ENCODE results near the gene TNIP1. TPM values are rescaled to one million over a fixed set of nuclear protein-coding genes. Genes with fewer than 3 reads are reported as not detected.

TNIP1 gene
- total RNA-seq, 4 donors from 2014 or later: 74.4 to 115 (median 94.7) TPM

DNA sequence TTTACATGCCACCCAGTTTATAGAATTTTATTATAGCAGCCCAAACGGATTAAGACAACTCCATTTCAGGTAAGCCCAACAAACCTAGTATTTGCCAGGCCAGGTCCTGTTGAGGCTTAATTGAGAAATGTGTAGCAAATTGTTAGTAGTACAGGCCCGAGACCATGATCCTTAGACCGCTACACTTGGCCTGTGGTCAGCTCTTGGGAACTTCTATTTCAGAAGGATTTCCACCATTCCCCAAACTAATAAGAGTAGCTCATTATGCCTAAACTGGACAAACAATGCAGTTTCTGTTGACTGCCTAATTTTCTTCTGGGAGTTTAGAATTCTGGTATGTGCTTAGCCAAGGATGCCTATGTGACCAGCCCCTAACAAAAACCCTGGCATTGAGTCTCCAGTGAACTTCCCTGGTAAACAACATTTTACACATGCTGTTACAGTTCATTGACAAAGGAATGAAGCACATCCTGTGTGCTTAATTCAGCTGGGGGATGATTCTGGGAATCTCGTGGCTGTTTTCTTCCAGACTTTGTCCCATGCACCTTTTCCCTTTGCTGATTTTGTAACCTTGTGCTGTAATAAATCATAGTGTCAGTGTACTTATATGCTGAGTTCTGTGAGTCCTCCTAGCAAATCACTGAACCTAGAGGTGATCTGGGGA, 66.0 kb downstream of the TNIP1 start:
- WGBS, 2 donors: 64 to 70% methylated on average over 4 of the region's 4 CpGs
- DNase-seq: peak in 1 of 2 donors; percentile 38
- Histone ChIP-seq H3K4me1 (peaks cover 54 to 67% of the 10 kb centered on the region in 2 donors), H3K9me3 (no peaks in the 10 kb centered on the region), H3K27me3 (no peaks in the 10 kb centered on the region), H3K4me3 (replicated peaks in 1 of 3) (no peak overlapping the region), H3K36me3 (no peaks in the 10 kb centered on the region), H3K27ac (peak overlapping the region; percentile 83 to 99 (median 94))
- peak in 1 of 2 donors; percentile 6 for TF ChIP-seq POLR2A (IDR thresholded peaks at IDR 0.05)
- TF ChIP-seq, protein P1, sequence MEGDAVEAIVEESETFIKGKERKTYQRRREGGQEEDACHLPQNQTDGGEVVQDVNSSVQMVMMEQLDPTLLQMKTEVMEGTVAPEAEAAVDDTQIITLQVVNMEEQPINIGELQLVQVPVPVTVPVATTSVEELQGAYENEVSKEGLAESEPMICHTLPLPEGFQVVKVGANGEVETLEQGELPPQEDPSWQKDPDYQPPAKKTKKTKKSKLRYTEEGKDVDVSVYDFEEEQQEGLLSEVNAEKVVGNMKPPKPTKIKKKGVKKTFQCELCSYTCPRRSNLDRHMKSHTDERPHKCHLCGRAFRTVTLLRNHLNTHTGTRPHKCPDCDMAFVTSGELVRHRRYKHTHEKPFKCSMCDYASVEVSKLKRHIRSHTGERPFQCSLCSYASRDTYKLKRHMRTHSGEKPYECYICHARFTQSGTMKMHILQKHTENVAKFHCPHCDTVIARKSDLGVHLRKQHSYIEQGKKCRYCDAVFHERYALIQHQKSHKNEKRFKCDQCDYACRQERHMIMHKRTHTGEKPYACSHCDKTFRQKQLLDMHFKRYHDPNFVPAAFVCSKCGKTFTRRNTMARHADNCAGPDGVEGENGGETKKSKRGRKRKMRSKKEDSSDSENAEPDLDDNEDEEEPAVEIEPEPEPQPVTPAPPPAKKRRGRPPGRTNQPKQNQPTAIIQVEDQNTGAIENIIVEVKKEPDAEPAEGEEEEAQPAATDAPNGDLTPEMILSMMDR (IDR thresholded peaks at IDR 0.05): no peak
- intact Hi-C loops (cut with DNase I): no loop called here

DNA sequence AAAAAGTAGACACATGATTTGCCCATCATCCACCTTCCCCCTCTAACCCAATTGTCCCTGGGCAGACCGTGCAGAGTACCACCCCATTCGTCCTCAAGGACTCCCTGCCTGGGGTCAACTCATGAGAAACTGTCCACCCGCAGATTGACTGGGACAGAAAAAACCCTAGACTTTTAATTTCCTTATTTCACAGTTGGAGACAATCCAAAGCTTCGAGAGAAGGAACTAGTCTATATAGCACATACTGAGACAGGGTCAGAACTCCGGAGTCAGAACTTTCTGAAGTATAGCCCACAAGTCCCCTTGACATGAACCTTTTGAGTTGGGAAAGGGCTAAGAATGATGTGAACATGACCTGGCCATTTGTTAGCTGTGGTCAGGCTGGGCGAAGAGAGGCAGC, 68.0 kb downstream of the TNIP1 start:
- no peaks in the 10 kb centered on the region for H3K27me3 ChIP-seq
- H3K36me3 ChIP-seq: no peaks in the 10 kb centered on the region
- no peak for DNase-seq
- WGBS, 2 donors: 84 to 91% methylated on average over 6 of the region's 6 CpGs
- intact Hi-C loops (cut with DNase I): no loop called here
- no peak overlapping the region for H3K4me3 ChIP-seq (replicated peaks in 1 of 3)
- H3K4me1 ChIP-seq: peaks cover 37 to 52% of the 10 kb centered on the region in 2 donors
- peak overlapping the region in 2 of 3 donors; percentile 94 to 99 for H3K27ac ChIP-seq
- TF ChIP-seq, protein P1 (IDR thresholded peaks at IDR 0.05): no peak
- no peak for TF ChIP-seq POLR2A (IDR thresholded peaks at IDR 0.05)
- no peaks in the 10 kb centered on the region for H3K9me3 ChIP-seq

DNA sequence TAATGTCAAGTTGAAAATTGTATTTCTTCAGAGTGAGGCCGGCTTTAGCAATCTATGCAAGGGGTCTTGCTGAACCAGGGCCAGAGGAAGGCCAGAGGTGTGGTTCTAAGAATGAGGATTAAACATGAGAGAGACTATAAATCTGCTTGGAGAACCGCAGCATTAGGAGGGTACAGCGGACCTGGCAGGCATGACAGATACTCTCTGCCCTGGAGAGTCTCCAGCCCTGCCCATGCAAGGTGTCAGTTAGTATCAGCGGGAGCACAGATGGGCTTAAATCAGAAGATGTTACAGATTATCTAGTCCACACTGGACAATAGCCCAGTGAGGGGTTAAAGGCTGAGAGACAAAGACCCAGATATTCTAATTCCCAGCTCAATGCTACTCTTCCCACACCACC, 71.9 kb downstream of the TNIP1 start:
- H3K27me3 ChIP-seq: no peaks in the 10 kb centered on the region
- no peaks in the 10 kb centered on the region for H3K9me3 ChIP-seq
- intact Hi-C loops (cut with DNase I): no loop called here
- H3K4me3 ChIP-seq (replicated peaks in 1 of 3): no peak overlapping the region
- no peaks in the 10 kb centered on the region for H3K36me3 ChIP-seq
- DNase-seq: no peak
- no peak for TF ChIP-seq POLR2A (IDR thresholded peaks at IDR 0.05)
- TF ChIP-seq, protein P1 (IDR thresholded peaks at IDR 0.05): no peak
- peaks cover 25 to 54% of the 10 kb centered on the region in 2 donors for H3K4me1 ChIP-seq
- H3K27ac ChIP-seq: no peak overlapping the region
- 92 to 93% methylated on average over 4 of the region's 4 CpGs for WGBS, 2 donors

DNA sequence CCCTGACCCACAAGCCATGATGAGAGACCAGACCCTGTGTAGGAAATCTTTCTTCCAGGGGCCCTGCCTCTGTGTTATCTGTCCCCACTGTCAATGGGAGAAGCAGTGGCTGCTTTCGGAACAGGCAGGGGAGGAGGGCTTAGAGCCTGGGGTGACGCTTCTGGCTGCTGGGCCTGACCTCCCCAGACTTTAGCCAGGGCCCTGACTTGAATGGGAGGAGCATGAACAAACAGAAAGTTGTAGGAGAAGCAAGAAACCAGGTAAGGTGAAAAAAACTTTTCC, 72.7 kb downstream of the TNIP1 start:
- peak overlapping the region in 2 of 3 donors; percentile 29 to 76 for H3K27ac ChIP-seq
- H3K27me3 ChIP-seq: no peaks in the 10 kb centered on the region
- H3K9me3 ChIP-seq: no peaks in the 10 kb centered on the region
- DNase-seq: no peak
- TF ChIP-seq, protein P1 (IDR thresholded peaks at IDR 0.05): no peak
- no peak for TF ChIP-seq POLR2A (IDR thresholded peaks at IDR 0.05)
- peaks cover 25 to 50% of the 10 kb centered on the region in 2 donors for H3K4me1 ChIP-seq
- 66 to 73% methylated on average over 2 of the region's 2 CpGs for WGBS, 2 donors
- no peak overlapping the region for H3K4me3 ChIP-seq (replicated peaks in 1 of 3)
- no peaks in the 10 kb centered on the region for H3K36me3 ChIP-seq
- intact Hi-C loops (cut with DNase I): no loop called here

DNA sequence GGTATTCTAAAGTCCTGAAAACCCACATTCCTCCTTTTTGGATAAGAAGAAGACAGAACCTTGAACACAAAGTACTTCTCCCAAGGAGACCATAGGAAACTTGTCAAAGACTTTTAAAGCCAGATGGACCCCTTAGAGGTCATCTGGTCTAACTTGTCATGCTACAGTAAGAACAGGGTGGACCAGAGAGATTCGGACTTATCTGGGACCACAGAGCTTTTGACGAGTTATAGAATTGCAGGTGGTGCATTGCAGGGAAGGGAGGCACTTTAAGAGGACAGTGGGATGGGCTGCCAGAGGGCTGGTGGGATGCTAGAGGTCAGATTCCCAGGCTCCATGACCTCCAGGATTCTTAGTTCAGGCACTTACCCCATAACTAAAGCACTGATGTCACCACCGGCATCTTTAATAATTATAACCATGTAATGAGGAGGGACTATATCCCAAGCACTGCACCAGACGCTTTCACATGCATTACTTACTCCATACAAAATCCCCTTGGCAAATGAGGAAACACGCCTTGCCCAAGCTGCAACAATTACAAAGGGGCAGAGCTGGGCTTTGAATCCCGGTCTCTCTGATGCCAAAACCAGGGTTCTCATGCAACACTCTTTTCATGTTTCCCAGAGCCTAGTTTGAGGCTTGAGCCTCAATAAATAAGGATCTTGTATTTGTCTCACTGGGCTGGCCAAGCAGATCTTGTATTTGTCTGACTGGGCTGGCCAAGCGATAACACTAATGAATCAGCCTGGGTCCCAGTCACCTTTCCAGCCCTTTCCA, 73.2 kb downstream of the TNIP1 start:
- Histone ChIP-seq H3K9me3 (no peaks in the 10 kb centered on the region), H3K27me3 (no peaks in the 10 kb centered on the region), H3K4me1 (peaks cover 25 to 48% of the 10 kb centered on the region in 2 donors), H3K27ac (peak overlapping the region in 2 of 3 donors; percentile 29 to 76), H3K4me3 (replicated peaks in 1 of 3) (no peak overlapping the region), H3K36me3 (no peaks in the 10 kb centered on the region)
- no peak for DNase-seq
- TF ChIP-seq POLR2A (IDR thresholded peaks at IDR 0.05): no peak
- TF ChIP-seq, protein P1 (IDR thresholded peaks at IDR 0.05): no peak
- intact Hi-C loops (cut with DNase I): no loop called here
- 86 to 89% methylated on average over 7 of the region's 7 CpGs for WGBS, 2 donors

Measured in thyroid gland (tissue), 4 donors.